GM12891 (cell line): ENCODE measurements around the gene GPR55.

Experiments
- POLR2A ChIP-seq: IDR thresholded peaks from 2 replicates; pipeline ENCODE4 v1.6.1; 2011; ENCODE audit warnings: low read depth, low read length, control low read depth
- POLR2AphosphoS5 ChIP-seq: IDR thresholded peaks from 2 replicates; pipeline ENCODE4 v1.6.1; 2011; ENCODE audit warnings: low read depth, low read length, control low read depth

DNA sequence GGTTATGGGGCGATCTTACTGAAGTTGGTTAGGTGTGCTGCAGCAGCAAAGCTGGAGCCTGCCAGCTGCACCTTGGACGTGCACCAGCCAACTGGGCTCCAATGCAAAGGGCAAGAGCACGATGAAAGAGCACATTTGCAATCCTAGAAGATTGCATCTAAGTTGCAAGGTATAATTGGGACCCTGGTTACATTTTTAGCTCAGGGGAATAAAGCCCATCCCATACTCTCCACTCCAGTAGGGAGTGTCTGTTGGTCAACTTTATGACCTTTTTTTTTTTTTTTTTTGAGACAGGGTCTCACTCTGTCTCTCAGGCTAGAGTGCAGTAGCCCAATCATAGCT is 22.2 kb upstream of the GPR55 start:
- TF ChIP-seq POLR2A (no peak; the same call in 1 of the 2 replicates), POLR2AphosphoS5 (no peak)
